Measurements from ENCODE around the gene NMNAT2.

NMNAT2 gene

DNA sequence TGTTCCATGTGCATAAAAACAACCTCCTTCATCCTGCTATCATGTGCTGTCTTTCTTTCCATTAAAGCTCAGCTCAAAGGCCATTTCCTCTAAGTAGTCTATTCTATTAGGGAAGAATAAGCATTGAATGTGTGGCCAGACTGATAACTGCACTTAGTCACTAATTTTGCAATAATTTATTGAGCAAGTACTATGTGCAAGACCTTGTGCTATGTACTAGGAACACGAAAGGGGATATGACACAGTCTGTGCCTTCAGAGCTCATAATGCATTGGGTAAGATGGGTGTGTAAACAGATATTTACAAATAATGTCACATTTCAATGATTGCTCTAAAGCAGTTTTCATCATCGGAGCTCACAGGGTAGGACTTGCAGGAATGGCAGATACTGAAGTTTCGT, 54.2 kb downstream of the NMNAT2 start:
- DNase-seq = peak; percentile 7 to 23

GRCh38 chr1:183361081-183361480, 57.1 kb downstream of the NMNAT2 start:
- no peak for DNase-seq

- DNase-seq = no peak
Observed at GRCh38 chr1:183360473-183360872, 57.7 kb downstream of the NMNAT2 start.

DNA sequence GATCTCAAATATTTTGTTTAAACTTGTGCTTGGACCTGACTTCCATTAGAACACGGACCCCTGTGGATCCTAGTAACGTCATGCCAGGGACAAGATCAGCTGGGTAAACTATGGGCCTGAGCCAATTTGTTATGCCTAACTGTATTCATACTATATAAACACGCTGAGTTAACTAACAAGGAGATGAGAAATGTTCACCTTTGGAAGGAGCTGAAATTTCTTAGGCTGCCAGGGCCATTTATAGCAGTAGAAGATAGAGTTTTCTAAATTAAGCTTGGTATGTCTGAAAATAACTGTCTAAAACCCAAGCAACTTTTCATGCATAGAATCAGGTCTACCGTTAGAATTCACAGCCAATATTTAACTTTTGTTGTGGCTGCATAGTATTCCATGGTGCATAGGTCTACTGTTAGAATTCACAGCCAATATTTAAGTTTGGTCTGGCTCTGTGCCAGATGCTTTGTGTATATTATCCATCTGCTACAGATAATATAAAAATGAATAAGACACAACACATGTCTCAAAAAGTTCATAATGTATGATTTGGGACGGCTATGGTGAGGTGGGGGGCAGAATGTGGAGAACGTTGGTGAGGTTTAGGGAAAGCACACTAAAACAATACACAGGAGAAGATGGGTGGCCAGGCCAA, 61.5 kb downstream of the NMNAT2 start:
- DNase-seq = no peak

DNA sequence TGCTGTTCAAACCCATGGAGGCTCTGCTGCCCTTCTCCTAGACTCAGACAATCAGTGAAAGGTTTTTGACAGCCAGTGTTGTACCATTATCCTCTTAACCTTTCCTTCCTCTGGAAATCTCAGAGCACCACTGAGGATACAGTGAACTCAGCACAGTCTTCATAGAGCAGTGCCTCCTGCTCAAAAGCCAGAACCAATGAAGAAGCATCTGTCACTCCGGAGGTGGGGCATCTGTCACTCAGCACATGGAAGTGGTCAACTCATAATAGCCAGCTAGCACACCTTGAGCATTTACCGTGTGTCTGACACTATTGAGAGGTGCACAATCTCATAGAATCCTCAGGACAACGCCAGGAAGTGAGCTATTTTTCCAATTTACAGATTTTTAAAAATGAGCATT, 62.4 kb downstream of the NMNAT2 start:
- no peak for DNase-seq

GRCh38 chr1:183355181-183355580, 63.0 kb downstream of the NMNAT2 start:
- DNase-seq = no peak

DNA sequence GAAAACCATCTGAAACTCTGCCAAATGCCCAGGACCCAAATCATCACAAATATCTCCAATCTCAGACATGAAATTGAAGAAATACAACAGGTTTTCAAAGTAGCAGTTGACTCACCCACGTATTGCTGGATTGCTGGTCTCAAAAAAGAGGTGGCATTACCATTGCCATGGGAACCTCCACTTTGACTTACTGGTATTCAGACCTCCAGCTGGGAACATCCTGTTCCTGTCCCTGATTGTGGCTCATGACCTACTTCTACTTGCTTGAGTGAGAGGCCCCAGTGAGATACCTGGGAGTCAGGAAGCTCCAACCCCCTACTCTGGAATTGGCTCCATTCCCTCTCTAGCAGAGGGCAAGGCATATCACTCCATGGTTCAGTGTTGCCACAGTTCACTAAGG, 64.6 kb downstream of the NMNAT2 start:
- no peak for DNase-seq

- no peak for DNase-seq
Observed at GRCh38 chr1:183349201-183349711, 68.9 kb downstream of the NMNAT2 start.

- DNase-seq = no peak
Observed at GRCh38 chr1:183346276-183346732, 71.9 kb downstream of the NMNAT2 start.

DNA sequence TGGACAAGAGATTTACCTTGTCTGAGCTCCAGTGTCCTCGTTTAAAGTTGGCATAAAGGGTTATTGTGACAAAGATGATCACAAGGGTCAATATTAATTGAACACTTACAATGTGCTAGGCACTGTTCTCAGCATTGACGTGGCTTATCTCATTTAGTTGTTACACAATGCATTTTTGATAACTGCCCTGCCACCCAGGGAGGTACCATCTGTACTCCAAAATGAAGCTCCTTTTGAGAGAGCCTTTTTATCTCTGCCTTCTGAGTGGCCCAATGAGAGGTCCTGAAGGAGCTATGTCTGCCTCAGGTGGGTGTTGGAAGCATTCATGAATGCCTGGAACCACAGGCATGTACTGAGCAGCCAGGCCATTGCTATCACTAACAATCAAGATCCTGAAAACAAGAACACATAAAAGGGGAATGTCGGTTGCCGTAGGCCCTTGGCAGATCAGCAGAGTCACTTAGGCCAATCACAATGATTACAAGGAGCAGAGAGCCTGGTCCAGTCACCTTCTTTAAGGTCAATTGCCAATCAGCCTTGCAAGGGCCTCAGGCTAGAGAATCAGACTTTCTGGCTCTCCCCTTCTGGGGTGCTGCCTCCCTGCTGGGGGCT, 78.5 kb downstream of the NMNAT2 start:
- DNase-seq = no peak

DNA sequence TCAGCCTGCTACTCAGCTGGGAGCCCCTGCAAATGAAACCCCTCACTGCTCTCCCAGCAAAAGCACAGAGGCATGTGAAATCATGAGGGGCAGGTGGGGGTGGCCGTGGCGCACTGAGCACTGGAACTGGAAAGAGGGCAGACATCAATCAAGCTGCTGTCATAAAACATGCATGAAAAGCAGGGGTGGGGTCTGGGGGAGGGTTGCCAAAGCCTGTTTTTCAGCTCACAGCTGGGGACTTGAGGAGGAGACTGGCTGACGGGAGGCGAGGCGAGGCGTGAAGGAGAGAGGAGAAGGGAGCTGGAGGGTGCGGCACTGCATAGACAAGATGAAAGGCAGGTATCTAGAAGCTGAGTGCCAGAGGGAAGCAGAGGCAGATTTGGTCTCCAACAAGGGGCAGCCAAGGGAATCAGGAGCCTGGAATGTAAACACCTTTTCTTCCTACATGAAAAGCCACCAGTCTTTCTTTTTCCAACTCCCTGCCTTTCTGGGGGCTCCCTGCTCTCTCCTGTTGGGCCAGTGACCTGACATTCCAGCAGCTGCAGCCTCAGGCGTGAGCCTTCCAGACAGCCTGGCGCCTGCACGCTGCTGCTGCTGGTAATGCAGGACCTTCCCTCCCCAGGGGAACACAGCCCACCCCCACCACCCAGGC, 87.0 kb downstream of the NMNAT2 start:
- no peak for DNase-seq

GRCh38 chr1:183330335-183330734, 87.8 kb downstream of the NMNAT2 start:
- DNase-seq = no peak

DNA sequence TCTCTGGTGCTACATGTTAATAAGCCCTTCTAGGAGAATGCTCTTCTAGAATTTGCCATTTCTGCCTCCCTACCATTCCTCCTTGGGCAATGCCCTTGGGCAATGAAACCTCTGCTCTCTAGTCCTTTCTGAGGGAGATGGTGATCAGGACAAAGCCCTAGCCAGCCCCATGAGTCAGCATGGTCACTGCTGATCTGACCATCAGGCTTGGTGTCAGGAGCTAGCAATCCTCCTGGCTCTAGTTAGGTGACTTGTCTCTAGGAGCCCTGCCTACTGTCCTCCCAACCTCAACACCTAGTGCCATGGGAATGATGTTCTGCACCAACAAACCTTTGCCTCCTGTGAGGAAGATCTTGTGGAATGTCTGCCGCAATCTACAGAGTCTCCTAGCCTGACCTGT, 89.8 kb downstream of the NMNAT2 start:
- DNase-seq = no peak

GRCh38 chr1:183327434-183328290, 90.5 kb downstream of the NMNAT2 start:
- DNase-seq = no peak

DNA sequence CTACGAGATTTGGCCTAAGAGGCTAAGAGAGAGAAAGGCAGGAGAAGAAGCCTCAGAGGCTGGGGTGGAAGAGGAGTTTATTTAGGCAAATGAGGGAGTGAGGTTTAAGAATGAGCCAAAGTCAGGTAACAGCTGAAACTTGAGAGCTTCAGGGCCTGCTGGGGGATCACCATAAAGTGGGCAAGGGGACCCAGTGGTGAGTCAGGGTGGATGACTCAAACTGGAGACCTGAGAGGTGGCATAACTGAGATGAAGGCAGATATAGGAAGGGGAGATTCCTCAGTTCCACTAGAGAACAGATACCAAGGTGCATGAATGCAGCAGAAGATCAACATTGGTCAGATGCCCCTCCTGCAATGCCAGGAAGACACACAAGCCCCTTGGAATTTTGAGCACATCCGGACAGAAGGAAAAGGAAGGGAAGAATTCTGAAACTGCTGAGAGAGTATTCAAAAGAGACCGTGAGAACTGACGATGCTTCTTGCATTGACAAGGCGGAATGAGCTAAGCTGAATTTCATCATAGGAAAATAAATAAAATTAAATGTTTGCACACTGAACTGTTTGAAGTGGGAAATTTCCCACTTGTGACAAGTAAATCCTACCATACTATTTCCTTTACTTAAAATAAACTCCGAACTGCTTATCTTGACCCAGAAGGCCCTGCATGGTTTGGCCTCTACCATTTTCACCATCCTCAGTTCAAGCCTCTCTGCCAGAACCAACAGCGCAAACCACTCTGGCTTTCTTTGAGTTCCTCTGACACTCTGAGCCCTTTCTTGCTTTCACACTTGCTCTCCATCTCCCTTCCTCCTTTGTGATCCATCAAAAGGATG, 94.1 kb downstream of the NMNAT2 start:
- DNase-seq = no peak

DNA sequence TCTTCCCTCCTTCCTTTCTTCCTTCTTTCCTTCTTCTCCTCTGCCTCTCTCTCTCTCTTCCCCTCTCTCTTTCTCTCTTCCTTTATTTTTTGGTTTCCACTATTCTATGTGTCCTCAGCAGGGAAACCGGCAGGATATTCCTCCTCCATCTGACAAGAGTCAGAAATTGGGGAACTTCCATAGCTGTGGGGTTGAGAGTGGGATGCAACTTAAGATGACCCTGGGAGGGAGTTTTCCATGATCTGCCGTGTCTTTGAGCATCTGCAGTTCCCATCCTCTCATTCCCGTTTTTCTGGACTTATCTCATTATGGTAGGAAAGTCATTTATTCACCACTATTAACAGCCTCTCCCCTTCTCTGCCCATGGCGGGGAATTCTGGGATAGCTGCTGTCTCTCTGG, 98.6 kb downstream of the NMNAT2 start:
- no peak for DNase-seq

GRCh38 chr1:183319051-183319450, 99.1 kb downstream of the NMNAT2 start:
- DNase-seq = no peak

DNA sequence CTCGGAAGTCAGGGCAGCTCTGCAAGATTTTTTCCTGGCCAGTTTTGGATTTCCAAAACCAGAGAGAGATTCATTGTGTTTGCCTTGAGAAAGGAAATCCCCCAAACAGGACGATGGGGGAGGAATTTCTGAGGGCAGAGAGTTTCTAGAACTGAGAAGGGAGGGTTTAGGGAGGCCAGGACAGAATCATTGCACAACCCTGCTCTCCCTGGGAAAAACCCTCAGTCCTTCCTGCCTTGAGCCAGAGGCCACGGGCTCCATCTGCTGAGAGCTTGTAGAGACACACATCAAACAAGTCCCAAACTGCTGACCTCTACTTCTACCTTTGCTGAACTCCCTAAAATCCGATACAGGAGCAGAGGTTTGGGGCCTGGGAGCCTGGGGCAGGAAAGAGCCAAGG, 99.7 kb downstream of the NMNAT2 start:
- no peak for DNase-seq

GRCh38 chr1:183315991-183316758, 102.0 kb downstream of the NMNAT2 start:
- no peak for DNase-seq

- no peak for DNase-seq
Observed at GRCh38 chr1:183313063-183313462, 105.1 kb downstream of the NMNAT2 start.

DNA sequence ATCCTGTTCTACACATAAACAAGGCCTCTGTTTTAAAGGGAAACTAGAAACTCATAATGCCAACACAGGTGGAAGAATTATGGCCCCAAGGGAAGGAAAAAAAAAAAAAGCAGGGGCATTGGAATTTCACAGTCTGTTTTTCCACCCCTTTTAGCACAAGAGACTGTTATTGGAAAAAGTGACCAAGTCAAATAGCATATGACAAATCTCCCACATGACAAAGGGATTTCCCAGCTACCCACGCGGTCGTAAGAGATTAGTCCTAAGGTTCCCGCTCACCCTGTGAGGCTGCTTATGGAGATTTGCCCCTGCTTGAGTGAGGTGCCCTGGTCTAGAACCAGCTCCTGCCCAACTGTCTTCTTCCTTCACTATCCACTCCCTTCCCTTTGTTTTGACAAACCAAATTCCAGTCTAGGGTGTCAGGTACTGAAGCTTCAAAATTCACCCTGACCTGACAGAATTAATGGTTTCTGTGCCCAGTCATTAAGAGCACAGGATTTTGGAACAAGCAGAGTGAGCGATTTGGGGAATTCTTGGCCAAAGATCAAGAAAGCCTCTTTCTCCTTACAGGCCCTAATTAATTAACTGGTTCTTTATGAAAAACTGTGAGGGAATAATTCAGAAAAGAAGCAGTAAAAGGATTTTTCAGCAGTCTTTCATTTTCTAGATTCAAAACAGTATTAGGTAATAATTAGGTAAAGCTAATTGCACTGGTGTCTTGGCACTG, 107.3 kb downstream of the NMNAT2 start:
- no peak for DNase-seq

All from CD4-positive, alpha-beta T cell treated with Interleukin-4 for 1 hour (primary cell).